ENCODE measurements around the gene AQP9.

GRCh38 chr15:58179206-58179605, 41.0 kb downstream of the AQP9 start:
- TF ChIP-seq POLR2AphosphoS5 (IDR thresholded peaks at IDR 0.05), result no peak
- TF ChIP-seq, protein P1, sequence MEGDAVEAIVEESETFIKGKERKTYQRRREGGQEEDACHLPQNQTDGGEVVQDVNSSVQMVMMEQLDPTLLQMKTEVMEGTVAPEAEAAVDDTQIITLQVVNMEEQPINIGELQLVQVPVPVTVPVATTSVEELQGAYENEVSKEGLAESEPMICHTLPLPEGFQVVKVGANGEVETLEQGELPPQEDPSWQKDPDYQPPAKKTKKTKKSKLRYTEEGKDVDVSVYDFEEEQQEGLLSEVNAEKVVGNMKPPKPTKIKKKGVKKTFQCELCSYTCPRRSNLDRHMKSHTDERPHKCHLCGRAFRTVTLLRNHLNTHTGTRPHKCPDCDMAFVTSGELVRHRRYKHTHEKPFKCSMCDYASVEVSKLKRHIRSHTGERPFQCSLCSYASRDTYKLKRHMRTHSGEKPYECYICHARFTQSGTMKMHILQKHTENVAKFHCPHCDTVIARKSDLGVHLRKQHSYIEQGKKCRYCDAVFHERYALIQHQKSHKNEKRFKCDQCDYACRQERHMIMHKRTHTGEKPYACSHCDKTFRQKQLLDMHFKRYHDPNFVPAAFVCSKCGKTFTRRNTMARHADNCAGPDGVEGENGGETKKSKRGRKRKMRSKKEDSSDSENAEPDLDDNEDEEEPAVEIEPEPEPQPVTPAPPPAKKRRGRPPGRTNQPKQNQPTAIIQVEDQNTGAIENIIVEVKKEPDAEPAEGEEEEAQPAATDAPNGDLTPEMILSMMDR (IDR thresholded peaks at IDR 0.05), result no peak

Measured in gastroesophageal sphincter (tissue), 3 donors.